ENCODE measurements around the gene CLIC3. TPM values are rescaled to one million over a fixed set of nuclear protein-coding genes. Genes with fewer than 3 reads are reported as not detected.

CLIC3 gene
- polyA plus RNA-seq, 3 donors = 0.29 to 0.57 (median 0.47) TPM

DNA sequence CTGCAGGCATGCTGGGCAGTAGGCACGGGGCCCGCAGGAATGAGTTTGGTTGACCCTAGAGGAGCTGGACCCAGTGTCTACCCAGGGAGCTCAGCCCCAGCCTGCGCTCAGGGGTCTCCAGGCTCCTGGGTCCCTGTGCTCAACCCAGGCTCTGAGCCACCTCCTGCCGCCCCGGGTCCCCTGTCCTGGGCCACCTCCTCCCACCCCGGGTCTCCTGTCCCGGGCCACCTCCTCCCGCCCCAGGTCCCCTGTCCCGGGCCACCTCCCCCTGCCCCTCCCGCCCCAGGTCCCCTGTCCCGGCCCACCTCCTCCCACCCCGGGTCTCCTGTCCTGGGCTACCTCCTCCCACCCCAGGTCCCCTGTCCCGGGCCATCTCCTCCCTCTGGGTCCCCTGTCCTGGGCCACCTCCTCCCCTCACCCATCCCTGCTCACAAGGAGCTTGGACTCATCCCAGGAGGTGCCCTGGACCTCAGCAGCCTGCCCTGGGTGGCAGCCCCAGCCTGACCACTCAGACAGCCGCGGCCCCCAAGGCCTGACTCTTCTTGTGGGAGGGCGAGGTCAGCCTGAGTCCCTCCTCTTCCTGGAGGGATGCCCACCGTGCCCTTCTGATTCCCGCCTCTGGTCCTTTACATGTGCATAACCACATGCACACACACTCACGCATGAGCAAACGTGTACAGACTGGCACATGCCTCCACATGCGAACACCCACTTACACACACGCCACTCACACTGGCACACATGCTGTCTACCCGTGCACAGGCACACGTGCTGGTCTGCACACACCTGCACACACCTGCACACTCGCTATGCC is 41.9 kb downstream of the CLIC3 start:
- DNase-seq = no peak

DNA sequence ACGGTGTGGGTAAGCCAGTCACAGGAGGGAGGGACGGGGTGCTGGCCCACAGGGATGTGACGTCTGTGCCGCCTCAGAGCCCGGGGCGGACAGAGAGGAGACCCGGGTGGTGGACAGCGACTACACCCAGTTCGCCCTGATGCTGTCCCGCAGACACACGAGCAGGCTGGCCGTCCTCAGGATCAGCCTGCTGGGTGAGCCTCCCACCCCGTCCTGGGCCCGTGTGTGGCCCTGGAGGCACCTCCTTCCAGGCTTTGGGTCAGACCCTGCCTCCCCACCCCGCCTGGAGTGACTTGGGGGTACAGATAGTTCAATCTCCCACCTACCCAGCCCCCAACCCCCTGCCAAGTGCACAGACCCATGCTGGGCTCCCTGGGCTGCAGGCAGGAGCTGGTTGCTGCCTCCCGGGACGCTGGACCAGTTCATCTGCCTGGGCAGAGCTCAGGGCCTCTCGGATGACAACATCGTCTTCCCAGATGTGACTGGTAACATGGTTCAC is 42.5 kb downstream of the CLIC3 start:
- DNase-seq = no peak

DNA sequence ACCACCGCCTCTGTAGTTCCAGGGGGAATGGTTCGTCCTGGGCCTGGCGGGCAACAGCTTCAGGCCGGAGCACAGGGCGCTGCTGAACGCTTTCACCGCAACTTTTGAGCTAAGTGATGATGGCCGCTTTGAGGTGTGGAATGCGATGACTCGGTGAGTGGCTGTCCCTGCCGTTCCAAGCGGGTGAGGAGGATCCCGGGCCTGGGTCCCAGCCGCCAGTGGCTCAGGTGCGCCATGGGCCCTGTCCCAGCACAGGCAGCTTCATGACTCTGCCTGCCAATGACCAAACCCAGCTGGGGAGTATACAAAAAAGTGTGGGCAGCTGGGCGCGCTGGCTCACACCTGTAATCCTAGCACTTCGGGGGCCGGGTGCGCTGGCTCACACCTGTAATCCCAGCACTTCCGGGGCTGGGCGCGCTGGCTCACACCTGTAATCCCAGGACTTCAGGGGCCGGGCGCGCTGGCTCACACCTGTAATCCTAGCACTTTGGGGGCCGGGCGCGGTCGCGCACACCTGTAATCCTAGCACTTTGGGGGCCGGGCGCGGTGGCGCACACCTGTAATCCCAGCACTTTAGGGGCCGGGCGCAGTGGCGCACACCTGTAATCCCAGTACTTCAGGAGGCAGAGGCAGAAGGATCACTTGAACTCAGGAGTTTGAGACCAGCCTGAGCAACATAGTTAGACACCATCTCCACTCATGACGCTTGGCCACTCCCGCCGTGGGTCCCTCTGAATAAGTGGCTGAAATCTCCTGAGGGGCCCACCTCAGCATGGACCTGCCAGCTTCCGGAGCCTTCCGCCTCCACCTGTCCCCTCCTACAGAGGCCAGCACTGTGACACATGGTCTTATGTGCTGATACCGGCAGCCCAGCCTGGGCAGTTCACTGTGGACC is 43.2 kb downstream of the CLIC3 start:
- DNase-seq = no peak

DNA sequence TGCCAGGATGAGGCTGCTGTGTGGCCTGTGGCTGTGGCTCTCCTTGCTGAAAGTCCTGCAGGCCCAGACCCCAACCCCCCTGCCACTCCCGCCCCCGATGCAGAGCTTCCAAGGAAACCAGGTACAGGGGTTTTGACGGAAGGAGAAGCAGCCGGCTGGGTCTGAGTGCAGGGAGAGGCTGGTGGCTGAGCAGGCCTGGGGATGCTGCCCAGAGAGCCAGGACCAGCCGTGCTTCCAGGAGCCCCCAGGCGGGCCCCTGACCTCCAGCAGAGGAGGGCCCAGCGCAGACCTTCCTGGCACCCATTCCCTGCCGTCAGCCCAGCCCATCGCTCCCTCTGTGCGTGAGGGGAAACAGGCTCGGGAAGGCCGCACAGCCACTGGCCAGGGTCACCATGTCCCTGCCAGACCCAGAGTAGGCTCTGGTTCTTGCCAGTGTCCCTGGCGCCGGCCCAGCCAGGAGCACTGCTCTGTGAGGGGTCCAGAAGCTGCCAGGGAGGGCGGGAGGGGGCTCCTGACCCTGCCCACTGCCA is 44.0 kb downstream of the CLIC3 start:
- DNase-seq = no peak

DNA sequence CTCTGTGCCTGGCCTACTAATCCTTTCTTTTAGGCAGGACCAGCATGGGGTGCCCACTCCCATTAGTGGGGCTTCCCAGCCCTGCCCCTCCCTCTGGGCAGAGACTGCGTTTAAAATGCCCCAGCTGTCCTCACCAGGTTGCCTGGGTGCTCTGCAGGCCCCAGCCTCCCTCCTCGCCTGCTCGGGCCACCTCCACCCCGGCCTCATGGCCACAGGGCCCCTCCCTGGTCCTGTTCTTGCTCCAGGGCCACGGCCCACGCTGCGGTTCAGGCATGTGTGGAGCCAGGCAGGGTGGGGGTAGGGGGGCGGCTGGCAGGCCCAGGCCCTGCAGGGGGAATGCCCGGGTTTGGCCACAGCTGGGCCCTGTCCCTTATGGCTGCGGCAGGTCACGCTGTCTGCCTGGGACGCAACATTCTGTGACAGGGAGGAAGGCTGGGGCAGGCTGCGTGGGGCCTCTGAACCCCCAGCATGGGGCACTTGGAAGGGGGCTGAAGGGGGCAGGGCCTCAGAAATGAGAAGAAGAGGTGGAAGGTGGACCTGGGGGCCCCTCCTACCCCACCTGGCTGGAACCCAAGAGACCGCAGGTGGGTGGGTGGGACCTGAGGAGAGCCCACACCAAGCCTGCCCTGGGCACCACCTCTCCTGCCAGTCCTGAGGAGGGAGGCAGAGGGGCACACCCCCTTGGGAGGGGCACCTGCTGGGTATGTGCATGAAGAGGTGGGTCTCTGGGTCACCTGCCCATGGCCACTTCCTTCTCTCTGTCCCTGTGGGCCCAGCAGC is 44.6 kb downstream of the CLIC3 start, which contains the start of gene LCN12:
Gene LCN12 (plus strand): TSS at position 733 of the 780 bp plus-strand sequence. CDS start 55 bp downstream, outside the sequence.
- DNase-seq = no peak

DNA sequence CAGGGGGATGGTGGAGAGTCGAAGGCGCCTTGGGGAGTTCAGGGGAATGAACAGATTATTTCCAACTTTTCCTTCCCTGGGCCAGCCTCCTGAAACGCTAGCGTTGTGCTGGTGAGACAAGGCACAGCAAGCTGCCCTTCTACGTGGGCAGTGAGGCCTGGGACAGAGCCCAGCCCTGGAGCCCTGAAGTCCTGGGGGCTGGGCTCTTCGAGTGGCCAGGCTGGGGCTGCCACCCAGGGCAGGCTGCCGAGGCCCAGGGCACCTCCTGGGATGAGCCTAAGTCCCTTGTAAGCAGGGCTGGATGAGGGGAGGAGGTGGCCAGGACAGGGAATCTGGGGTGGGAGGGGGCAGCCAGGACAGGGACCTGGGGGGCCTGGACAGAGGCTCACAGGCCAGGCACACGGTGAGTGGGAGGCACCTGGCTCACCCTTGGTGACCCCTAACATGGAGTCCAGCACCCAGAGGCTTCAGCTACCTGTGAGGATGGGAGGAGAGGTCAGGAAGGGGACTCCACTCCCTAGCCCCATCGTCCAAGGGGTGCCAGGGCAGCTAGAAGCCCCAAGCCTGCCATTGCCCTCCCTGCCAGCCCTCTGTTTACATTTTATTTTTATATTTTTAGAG is 45.6 kb downstream of the CLIC3 start:
- DNase-seq = no peak

DNA sequence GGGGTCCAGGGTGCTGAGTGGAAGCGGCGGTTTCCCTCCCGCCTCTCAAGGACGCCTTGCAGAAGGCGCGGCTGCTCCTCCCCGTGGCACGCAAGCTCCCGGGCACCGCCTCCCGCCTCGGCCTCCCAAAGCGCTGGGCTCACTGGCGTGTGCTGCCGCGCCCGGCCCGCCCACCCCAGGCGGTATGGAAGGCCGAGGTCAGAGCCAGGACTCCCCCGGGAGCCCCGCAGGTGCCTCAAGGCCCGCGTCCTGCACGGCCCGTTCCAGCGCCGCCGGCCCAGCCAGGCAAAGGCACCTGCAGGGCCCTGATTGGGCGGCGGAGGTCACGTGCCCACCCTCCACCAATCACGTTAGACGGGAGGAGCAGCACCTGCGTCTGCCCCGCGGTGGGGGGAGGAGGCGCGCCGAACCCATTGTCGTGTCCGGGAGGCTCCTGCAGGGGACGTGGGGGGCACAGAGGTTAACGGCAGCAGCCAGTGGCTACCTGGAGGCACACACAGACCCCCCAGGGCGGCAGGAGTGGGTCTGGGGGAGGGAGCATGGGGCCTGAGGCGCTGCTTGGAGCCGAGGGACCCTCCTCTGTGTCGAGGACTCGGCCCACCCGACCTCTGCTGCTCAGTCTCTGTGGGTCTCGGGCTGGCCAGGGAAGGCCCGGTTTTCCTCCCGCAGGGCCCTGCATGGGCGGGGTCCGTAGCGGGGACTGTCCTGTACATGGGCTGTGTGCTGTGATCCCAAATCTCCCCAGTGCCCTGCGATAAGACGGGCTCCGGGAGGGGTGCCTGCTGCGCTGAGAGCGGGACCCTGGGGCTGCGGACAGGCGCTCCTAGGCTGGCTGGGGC is 46.3 kb downstream of the CLIC3 start:
- DNase-seq = peak; percentile 92

DNA sequence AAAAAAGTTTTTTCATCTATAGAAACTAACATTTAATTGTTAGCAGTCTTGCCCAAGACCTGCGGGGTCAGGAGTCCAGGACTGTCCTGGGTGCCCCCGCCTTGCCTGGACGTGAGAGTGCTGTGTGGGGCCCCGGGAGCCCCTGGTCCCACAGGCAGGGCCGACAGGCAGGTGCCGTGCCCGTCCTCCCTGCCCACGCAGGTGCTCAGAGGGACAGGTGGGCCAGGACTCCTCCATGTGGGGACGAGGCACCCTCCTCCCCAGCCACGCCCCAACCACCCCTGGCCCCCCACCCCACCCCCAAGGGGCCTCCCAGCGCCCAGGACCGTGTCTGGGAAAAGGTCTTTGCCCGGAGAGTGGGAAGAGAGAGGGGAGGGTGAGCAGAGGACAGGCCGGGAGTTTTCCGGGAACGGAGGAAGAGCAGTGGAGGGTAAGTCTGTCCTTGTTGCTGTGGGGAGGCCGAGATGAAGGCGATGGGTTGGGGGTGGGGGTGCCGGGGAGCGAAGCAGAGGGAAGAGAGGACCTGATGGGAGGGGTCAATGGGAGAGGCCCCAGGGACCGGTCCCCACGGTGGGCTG is 47.0 kb downstream of the CLIC3 start:
- no peak for DNase-seq

DNA sequence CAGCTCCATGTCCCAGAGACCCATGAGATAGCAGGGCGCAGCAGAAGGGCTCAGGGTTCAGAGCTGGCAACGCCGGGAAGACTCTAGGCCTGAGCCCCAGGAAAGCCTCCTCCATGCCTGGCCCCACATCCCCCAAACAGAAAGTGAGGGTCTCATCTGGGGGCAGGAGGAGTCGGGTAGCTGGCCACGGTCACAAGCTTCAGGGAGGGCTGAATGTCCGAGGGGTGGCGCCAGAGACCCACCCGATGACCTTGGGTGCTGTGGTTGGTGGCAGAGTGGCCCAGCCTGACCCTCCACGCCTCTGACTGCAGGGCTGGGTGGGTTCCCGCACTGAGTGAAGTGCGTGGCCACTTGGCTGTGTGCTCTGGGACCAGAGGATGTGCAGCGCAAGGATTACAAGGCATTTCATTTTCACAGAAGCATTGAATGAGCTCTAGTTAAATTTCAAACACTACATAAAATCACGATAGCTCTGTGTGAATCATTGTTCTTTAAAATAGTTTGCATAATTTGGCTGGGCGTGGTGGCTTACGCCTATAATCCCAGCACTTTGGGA is 48.3 kb downstream of the CLIC3 start:
- peak; percentile 20 for DNase-seq

DNA sequence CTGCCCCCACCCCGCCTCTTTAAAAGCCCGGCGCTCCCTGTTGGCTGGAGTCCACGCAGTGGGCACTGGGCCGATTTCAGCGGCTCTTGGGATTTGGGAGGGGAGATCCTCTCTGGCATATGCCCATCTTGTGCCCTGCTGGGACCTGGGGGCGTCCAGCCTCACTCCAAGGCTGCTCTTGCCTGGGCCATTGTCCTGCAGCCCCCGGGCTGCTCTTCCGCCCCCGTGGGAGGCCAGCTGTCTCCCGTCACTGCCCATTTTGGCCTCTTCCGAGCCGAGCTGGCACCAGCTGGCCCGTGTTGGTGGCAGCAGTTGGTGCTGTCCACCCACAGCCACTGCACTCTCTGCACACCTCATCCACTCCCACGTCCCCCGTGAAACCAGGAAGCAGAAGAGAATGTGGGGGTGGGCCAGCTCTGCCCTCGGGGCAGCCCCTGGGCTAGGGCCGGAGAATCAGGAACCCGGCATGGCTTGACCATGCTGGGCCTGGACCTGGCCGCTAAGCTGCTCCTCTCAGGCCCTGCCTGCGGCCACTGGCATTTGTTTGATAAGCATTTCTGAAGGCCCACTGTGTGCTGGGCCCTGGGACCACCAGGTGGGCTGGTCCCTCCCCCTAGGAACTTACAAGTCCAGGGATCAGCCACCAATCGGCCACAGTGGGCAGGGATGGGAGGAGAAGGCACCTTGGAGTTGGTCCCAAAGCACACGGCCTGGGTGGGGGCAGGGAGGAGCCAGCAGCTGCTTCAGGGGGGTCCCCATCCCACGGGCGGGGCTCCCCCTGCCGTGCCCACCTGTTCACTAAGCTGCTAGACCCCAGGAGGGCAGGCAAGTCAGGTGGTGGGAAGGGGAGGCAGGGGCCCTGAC is 49.1 kb downstream of the CLIC3 start:
- no peak for DNase-seq

DNA sequence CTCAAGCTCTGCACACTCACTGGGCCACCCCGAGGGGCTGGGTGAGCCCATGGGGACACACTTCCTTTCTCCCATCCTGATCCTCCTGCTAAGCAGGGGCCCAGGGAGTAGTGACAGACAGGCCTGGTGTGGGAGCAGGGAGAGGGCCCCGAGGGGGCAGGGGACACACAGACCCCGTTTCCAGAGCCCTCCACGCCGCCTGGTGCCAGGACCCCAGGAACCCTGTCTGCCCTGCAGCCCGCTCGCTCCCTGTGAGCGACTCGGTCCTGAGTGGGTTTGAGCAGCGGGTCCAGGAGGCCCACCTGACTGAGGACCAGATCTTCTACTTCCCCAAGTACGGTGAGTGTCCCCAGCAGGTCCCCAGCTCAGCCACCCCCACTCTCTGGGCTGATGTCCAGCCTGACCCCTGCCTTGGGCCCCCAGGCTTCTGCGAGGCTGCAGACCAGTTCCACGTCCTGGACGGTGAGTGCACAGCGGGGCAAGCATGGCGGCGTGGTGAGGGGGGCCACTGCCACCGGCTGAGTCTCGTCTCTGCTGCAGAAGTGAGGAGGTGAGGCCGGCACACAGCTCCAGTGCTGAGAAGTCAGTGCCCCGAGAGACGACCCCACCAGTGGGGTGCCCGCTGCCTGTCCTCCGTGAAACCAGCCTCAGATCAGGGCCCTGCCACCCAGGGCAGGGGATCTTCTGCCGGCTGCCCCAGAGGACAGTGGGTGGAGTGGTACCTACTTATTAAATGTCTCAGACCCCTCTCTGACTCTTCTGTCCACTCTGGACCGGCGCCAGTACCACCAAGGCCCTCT is 49.9 kb downstream of the CLIC3 start:
- DNase-seq = no peak

DNA sequence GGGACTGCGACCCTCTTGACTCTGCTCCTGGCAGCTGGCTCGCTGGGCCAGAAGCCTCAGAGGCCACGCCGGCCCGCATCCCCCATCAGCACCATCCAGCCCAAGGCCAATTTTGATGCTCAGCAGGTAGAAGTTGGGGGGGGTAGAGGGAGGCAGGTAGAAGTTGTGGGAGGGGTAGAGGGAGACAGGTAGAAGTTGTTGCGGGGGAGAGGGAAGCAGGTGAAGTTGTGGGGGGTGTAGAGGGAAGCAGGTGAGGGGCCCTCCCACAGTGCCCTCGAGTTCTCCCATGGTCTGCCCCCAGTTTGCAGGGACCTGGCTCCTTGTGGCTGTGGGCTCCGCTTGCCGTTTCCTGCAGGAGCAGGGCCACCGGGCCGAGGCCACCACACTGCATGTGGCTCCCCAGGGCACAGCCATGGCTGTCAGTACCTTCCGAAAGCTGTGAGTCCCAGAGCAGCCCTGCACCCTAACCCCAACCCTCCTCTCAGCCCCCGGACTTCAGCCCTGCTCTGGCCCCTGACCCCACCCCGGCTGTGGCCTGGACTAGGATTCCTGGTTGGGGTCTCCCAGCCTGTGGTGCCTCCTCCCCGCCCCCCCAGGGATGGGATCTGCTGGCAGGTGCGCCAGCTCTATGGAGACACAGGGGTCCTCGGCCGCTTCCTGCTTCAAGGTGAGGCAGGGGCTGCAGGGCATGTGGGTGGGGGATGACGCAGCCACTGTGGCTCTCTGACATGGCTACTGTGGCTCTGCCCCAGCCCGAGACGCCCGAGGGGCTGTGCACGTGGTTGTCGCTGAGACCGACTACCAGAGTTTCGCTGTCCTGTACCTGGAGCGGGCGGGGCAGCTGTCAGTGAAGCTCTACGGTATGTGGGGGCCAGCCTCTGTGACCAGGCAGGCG is 50.8 kb downstream of the CLIC3 start:
- no peak for DNase-seq
